Pulmonary artery endothelial cell (primary cell): Measurements from ENCODE around the gene QPCTL. TPM values are rescaled to one million over a fixed set of nuclear protein-coding genes. Genes with fewer than 3 reads are reported as not detected.

Experiments used
- DNase-seq: peaks from one replicate; pipeline ENCODE4 v3.0.0-alpha.2; 2011; ENCODE audit warnings: low read depth, low spot score
- total RNA-seq: library from RNA; depleted of rRNA; stranded (reverse); fragments of >200 nt; gene quantifications from 2 replicates; pipeline ENCODE4 v1.2.3, GENCODE V29; 2014

Gene QPCTL
- 18.7 and 23.3 TPM in 2 replicates for total RNA-seq

- DNase-seq, result peak; percentile 99
Measured at GRCh38 chr19:45692187-45693105, at the start of gene QPCTL. QPCTL (plus strand) TSS chr19:45692666; CDS start chr19:45692704, 38 bp downstream.

GRCh38 chr19:45643024-45643926 lies 49.2 kb upstream of the QPCTL start:
- DNase-seq, result no peak

GRCh38 chr19:45643927-45644771 lies 48.3 kb upstream of the QPCTL start:
- no peak for DNase-seq

- DNase-seq, result no peak
Measured at GRCh38 chr19:45645068-45645630, 47.3 kb upstream of the QPCTL start.

- DNase-seq, result peak; percentile 65
Measured at GRCh38 chr19:45645631-45646344, 46.7 kb upstream of the QPCTL start.

GRCh38 chr19:45646345-45646698 lies 46.1 kb upstream of the QPCTL start:
- no peak for DNase-seq

- no peak for DNase-seq
Measured at GRCh38 chr19:45650722-45651121, 41.7 kb upstream of the QPCTL start.

- no peak for DNase-seq
Measured at GRCh38 chr19:45653634-45654033, 38.8 kb upstream of the QPCTL start.

- no peak for DNase-seq
Measured at GRCh38 chr19:45655073-45655472, 37.4 kb upstream of the QPCTL start.

GRCh38 chr19:45657520-45658167 lies 34.8 kb upstream of the QPCTL start:
- DNase-seq, result no peak

- DNase-seq, result no peak
Measured at GRCh38 chr19:45659096-45659729, 33.3 kb upstream of the QPCTL start.

GRCh38 chr19:45660636-45661035 lies 31.8 kb upstream of the QPCTL start:
- DNase-seq, result no peak

- DNase-seq, result no peak
Measured at GRCh38 chr19:45663800-45664199, 28.7 kb upstream of the QPCTL start.

GRCh38 chr19:45664575-45664974 lies 27.9 kb upstream of the QPCTL start:
- no peak for DNase-seq

- DNase-seq, result no peak
Measured at GRCh38 chr19:45667620-45668341, 24.7 kb upstream of the QPCTL start, which contains the start of gene GIPR. GIPR (plus strand) TSS chr19:45668221; CDS start chr19:45669521, 1,300 bp downstream.

GRCh38 chr19:45668342-45668871 lies 24.1 kb upstream of the QPCTL start:
- no peak for DNase-seq

- DNase-seq, result no peak
Measured at GRCh38 chr19:45670670-45671453, 21.6 kb upstream of the QPCTL start.
